ENCODE data around the gene OTUD7B.
A peak's percentile ranks its signal among the peaks of the same experiment; 100 is the strongest.
"Not testable (repeated sequence)": the region's sequence is repeated elsewhere in the genome, so short reads cannot be mapped to it uniquely, and the experiment has no call there.

OTUD7B gene

DNA sequence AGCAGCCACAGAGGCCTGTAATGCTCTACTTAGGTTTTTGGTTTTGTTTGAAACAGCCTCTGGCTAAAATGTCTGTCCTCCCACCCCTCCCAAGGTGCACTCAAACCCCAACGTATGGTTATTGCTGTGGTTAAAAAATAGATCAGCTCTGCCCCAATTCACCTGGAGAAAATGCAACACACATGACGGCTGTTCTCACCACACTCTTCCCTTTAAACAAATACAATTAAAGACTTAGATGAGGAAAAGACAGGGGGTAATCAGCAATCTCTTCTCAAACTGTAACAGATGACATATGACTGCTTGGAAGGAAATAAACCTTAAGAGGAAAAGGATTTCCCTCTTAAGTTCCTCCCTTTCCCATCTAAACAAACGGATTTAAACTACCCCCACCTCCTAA is 67.6 kb downstream of the OTUD7B start:
- no peak for DNase-seq (ENCODE audit: low spot score)

GRCh38 chr1:149942207-149942606 is 68.3 kb downstream of the OTUD7B start:
- peak; percentile 46 for DNase-seq (ENCODE audit: low spot score)

DNA sequence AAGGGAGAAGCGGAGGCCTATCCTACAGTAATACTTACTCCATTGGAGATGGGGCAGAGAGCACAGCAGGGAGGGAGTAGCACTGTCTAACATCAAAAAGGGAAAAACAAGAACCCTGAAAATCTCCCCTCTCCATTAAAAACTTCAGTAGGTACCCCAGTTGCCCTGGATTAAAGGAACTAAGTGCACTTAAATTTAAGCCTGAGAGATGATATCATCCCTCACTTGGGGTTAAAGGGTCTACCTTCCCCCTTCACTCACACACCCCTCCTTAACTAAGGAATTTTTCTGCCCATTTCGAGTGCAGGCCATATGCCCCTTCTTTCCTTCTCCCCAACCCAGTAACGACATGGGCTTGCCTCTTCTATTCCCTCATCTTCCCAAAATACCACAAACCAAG is 70.1 kb downstream of the OTUD7B start:
- no peak for DNase-seq (ENCODE audit: low spot score)

- DNase-seq (ENCODE audit: low spot score) = not testable (repeated sequence)
These were observed 71.9 kb downstream of the OTUD7B start for GRCh38 chr1:149938668-149939003.

DNA sequence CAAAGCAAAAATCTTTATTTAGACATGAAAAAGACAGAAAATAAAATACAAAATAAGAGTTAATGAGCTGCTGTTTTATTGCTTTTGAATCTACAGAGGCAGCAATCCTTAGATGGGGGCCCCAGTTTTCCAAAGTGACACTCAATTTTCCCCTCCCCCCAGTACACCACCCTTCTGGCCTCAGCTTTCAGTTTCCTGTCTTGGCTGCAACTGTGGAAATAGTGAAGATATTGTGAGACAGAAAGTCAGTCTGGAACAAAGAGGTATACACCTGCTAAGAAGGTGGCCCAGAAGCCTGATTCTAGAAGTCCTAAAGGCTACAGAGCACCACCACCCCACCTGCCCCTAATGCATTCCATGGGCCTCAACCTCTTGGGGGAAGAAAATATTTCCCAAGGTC is 72.8 kb downstream of the OTUD7B start:
- no peak for DNase-seq (ENCODE audit: low spot score)

DNA sequence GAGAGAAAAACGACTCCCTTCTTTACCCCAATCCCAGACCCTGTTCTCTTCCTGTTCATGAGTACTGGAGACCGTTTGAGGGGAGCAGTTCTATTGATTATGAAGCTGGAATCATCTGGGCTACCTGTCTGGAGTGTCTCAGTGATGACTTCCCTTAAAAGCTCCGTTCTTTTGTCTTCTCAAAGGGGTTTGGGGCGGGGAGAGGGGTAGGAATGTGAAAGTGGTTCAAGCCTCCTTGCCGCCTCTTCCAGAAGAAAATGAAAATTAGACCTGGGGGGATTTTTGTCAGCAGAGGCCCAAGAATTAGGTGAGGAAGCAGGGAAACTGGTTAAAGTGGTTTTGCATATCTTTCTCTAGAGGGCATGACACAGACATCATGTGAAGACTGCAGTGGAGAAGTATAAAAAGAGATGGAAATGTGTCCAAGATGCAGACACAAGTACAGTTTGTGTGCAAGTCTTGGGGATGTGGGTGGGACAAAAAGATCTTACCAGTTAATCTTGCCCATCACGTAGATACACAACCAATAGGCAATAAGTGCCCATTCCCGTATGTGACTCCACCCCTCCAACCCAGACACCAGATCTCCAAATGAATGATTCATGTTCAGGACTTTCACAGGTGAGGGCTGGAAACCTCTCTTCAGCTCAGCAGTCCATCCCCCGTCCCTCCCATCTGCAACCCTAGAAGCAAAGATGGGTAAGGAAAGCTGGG is 73.4 kb downstream of the OTUD7B start:
- DNase-seq (ENCODE audit: low spot score) = no peak

DNA sequence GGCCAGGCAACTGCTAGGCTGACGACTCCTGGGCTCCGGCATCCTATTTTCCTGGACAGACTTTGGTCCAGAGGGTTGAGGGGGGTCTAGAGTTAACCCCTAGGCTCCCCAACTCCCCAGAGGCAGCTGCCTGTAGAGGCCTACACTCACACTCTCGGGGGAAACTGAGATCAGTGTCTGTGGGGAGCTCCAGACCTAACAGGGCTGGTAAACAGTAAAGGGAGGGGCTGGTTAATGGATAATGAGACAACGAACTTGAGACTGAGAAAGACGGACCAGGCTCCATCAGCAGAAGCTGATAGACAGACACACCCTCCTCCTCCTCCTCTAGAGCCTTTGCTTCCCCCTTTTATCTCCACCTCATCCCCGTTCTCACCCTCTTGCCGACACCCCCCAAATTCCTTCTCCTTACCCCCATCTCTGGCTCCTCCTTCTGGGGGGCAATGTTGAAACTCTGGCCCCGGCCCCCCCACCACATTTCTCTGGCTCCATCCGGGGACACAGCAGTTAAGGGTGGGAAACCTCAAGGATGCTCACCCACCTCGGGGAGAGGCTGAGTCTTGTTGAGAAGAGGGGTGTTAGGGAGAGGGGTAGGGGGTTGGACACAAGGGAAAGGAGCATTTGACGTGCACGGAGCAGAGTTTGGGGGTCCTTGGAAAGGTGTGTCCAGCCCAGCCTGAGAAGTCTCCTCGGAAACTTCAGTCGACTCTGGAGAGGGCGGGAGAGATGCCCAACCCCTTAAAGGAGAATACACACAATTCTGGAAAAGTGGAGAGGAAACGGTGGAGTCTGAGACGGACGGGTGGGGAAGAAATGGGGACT is 74.1 kb downstream of the OTUD7B start, which contains the start of gene MTMR11:
TSS of gene MTMR11 (minus strand) at position 710 of the 822 bp plus-strand sequence. CDS start at position 478, 232 bp downstream.
- DNase-seq (ENCODE audit: low spot score) = peak; percentile 39

- DNase-seq (ENCODE audit: low spot score) = no peak
These were observed 76.2 kb downstream of the OTUD7B start for GRCh38 chr1:149934356-149934755.

DNA sequence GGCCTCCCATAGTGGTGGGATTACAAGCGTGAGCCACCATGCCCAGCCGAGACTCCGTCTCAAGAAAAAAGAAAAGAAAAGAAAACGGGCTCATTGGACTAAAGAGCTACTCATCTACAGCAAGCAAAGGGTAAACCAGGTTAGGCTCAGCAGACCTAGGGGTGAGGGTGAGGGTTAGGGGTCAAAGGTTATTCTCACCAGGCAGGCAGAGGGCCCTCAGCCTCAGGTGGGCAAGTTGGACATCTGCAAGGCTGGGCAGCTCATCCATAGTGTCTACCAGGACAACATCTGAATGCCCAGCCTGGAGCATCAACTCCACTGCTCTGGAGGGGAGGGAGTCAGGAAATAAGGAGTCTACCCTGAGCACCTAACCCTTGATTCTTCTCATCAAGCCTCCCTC is 77.3 kb downstream of the OTUD7B start:
- DNase-seq (ENCODE audit: low spot score) = no peak

- DNase-seq (ENCODE audit: low spot score) = no peak
These were observed 78.1 kb downstream of the OTUD7B start for GRCh38 chr1:149932474-149932873.

GRCh38 chr1:149931212-149931790 is 79.2 kb downstream of the OTUD7B start:
- no peak for DNase-seq (ENCODE audit: low spot score)

DNA sequence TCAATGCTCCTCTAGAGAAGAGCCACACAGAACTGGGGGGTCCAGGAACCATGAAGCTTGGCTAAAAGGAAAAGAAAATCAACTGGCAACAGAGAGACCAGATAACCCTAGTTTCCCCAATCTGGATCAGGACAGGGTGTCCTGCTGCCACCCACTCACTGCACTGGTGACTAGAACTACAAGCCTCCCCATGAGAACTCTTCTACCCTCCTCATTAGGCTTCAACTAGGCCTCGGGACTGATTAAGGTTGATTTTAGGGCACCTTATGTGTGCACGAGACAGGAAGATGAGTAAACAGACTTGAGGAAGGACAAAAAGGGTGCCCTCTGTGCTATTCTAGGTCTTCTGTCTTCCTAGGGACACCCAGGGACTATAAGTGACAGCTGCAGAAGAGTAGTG is 80.7 kb downstream of the OTUD7B start:
- no peak for DNase-seq (ENCODE audit: low spot score)

DNA sequence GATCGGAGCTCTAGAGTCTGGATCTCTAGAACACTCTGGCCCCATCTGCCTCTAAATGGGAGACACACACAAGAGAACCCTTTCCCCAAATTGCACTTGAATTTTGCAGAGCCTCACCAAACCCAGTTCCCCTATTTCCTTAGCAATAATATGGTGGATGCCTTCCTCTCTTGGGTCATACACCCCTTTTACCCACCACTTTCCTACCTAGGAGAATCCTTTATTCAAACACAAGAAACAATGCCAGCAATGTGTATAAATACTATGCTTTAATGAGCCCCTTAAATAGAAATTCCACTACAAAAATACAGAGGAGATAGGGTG is 82.2 kb downstream of the OTUD7B start:
- no peak for DNase-seq (ENCODE audit: low spot score)

- peak; percentile 81 for DNase-seq (ENCODE audit: low spot score)
These were observed 82.7 kb downstream of the OTUD7B start, which contains the start of gene SF3B4 for GRCh38 chr1:149927563-149928400. SF3B4 (minus strand) TSS chr1:149927803; CDS start chr1:149927759, 44 bp downstream.

- DNase-seq (ENCODE audit: low spot score) = no peak
These were observed 83.4 kb downstream of the OTUD7B start for GRCh38 chr1:149927056-149927562.

DNA sequence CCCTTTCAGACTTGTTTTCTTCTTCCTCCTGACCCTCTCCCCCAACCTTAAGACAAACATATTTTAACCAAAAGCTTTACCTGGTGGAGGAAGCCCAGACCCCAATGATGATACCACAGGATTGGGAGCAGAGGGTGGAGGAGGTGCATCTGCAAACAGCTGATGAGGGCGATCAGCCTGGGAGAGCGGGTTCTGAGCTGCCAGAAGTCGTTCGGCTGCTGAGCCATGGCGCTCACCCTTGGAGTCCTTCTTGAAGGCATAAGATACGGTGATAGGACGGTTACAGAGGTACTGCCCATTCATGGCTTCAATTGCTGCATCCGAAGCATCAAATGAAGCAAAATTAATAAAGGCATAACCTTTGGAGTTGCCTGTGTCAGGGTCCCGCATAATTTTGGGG is 84.2 kb downstream of the OTUD7B start:
- no peak for DNase-seq (ENCODE audit: low spot score)

GRCh38 chr1:149925751-149926150 is 84.8 kb downstream of the OTUD7B start:
- DNase-seq (ENCODE audit: low spot score) = no peak

DNA sequence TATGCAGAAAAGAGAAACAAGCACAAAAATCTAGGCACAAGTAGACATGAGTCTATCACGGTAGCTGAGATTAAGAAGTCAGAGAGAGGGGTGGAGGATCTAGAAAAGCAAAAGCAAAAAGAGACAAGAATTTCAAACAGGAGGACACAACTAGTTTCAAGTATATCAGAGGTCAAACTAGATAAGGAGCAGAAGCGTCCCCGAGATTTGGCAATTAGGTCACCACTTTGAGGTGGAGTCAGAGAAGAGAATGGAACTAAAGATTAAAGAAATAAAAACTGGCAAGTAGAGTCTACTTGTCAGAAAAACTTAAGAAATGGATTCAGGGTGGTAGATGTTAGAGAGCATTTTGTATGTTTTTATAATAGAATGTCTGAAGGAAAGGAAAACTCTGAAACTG is 85.2 kb downstream of the OTUD7B start:
- no peak for DNase-seq (ENCODE audit: low spot score)

GRCh38 chr1:149923626-149924025 is 86.9 kb downstream of the OTUD7B start:
- no peak for DNase-seq (ENCODE audit: low spot score)

GRCh38 chr1:149917571-149918144 is 92.9 kb downstream of the OTUD7B start, which contains the start of gene SV2A:
SV2A (minus strand) TSS chr1:149917844; CDS start chr1:149913840, 4,004 bp downstream.
- DNase-seq (ENCODE audit: low spot score) = peak; percentile 23

- no peak for DNase-seq (ENCODE audit: low spot score)
These were observed 93.7 kb downstream of the OTUD7B start for GRCh38 chr1:149916898-149917252.
